ENCODE measurements around the gene B4GAT1.

Gene B4GAT1

DNA sequence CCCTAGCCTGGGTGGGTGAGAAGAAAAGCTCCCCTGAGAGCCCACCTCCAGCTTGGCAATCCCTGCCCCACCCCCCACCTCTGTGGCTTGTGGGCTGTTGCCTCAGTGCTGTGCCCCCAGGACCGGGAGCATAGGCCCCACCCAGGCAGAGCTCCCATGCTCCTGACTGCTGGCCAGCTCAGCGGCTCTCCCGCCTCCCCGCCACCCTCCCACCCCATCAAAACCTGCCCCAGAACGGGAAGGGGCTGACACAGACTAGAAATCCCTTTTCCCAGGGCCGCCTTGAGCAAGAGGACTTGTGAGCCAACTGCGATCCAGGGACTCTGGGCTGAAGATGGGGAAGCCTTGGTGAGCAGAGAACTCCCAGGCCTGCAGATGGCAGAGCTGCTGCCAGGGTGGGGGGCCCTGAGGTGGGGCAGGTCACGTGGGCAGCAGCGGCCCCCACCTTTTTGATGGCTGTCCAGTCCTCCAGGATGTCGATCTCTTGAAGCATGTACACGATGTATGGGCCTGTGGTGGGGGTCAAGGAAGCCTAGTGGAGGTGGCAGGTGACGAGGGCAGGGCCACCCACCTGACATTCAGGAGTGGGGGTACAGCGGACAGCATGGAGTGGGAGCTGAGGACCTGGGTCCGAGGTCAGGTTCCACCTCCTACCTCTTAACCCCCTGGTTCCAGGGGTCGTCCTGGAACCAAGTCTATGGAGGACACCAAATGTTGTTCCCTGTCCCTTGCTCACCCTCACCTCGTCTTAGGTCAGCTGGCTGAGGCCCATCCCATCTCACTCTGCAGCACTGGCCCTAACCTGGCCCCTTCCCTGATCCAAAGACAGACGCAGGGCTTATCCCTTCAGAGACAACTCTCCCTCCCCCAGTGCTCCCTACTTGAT lies 8.9 kb downstream of the B4GAT1 start:
- TF ChIP-seq, protein P1, sequence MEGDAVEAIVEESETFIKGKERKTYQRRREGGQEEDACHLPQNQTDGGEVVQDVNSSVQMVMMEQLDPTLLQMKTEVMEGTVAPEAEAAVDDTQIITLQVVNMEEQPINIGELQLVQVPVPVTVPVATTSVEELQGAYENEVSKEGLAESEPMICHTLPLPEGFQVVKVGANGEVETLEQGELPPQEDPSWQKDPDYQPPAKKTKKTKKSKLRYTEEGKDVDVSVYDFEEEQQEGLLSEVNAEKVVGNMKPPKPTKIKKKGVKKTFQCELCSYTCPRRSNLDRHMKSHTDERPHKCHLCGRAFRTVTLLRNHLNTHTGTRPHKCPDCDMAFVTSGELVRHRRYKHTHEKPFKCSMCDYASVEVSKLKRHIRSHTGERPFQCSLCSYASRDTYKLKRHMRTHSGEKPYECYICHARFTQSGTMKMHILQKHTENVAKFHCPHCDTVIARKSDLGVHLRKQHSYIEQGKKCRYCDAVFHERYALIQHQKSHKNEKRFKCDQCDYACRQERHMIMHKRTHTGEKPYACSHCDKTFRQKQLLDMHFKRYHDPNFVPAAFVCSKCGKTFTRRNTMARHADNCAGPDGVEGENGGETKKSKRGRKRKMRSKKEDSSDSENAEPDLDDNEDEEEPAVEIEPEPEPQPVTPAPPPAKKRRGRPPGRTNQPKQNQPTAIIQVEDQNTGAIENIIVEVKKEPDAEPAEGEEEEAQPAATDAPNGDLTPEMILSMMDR (IDR thresholded peaks at IDR 0.05; ENCODE audit: low read depth, low read length, missing control alignments): no peak
- H3K4me3 ChIP-seq (replicated peaks; ENCODE audit: low read depth, low read length): no peak overlapping the region
- DNase-seq (ENCODE audit: extremely low read depth, low read depth): no peak

DNA sequence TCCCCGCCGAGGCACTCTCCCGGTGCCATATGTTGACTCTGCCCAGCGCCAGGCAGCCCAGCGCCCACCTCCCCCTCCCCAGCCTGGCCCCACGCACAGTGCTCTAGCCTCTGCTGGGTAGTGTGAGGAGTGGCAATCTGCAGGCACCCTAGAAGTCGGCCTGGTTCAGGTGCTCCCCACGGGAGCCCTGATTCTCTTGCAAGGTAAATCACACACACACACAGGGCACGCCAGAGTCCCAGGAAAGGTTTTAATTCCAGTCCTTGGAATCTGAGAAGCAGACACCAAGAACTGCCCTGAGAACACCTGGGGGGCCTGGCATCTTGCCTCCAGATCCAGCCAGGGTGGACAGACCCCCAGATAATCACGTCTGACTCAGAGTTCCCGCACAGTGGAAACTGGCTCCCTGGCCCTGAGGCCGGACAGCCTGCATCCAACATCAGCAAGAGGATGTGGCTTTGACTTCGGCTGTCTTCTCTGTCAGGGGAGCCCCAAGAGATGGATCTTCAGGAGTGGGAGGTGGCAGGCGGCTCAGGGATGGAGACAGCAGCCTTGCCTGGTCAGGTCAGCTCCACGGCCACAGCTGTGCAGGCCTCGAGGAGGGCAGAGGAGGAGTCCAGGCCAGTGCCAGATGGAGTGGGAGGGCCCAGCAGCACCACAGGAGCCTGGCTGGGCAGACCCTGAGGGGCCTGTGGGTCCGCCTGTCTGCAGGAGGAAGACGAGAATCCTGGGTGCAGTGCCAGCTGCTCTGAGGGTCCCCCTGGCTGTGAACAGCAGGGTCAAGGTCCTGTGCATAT lies 10.1 kb downstream of the B4GAT1 start:
- TF ChIP-seq, protein P1 (IDR thresholded peaks at IDR 0.05; ENCODE audit: low read depth, low read length, missing control alignments): no peak
- DNase-seq (ENCODE audit: extremely low read depth, low read depth): no peak
- peak overlapping the region; percentile 89 for H3K4me3 ChIP-seq (replicated peaks; ENCODE audit: low read depth, low read length)

DNA sequence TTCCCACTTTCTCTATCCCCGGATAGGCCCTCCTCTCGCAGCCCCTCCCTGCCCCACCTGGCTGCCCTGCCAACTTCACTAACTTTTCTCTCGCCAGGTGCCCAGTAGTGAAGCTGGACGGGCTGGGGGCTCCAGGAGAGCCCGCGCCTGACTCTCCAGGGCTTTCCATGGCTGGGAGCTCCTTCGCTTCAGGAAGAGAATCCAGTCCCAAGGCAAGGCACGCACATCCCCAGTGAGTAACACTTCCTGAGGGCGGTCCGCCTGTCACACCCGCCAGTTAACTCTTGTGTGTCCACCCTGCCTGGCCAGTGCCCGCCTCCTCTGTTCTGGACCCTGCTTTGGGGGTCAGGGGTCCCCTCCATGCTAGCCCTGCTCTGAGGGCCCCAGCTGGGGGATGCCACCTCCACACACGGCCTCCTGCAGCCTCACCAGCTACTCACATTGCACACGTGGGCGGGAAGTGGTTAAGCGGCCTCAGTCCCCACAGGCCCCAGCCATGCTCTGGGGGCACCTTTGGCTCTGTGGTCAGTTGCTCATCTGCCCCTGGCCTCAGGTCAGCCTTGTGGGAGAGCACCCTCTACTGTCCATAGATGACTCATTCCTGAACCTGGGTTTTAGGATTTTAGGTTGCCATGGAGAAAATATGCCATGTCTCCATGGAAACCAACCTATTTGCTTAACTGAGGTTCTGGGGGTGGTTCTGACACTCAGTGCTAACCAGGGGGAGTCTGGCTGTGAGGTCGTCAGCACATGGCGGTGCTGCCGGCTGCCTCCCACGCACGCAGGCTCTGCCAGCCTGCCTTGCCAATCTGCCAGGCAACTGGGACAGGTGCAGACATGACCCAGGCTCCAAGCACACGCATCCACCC lies 11.0 kb downstream of the B4GAT1 start, which contains the start of gene RIN1:
Gene RIN1, minus strand, starts transcription at position 201 of the 869 bp plus-strand sequence. Its CDS starts 32 bp downstream, at position 169.
- TF ChIP-seq, protein P1 (IDR thresholded peaks at IDR 0.05; ENCODE audit: low read depth, low read length, missing control alignments): peak; percentile 21
- DNase-seq (ENCODE audit: extremely low read depth, low read depth): peak; percentile 97
- H3K4me3 ChIP-seq (replicated peaks; ENCODE audit: low read depth, low read length): peak within 1 kb of the TSS; percentile 89

DNA sequence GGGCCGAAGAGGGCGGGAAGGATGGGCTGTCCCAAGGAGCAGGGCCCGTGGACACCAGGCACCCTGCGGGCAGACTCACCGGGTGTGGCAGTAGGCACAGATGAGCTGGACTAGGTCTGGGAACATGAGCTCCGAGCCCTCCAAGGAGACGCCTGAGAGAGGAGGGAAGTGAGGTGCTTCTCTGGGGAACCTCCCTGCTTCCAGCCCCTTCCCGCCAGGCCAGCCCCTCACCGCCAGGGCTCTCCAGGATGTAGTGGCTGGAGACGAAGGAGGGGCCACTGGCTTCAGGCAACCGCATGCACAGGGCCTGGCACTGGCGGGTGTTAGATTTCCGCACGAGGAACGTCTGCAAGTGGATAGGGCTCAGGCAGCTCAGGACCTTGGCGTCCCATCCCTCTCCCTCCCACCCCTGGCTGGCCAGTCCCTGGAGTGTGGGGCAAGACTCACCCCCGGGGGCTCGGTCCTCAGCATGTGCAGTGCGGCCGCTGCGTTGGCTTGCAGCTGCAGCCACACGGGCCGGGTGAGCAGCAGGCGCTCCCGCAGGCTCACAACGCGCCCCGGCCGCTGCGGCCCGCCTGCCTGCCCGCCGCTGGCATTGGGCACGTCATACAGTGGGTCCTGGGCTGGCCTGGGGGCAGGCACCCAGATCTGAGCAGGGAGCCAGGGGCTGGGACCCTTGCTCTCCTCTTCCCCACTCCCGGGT lies 11.7 kb downstream of the B4GAT1 start:
- DNase-seq (ENCODE audit: extremely low read depth, low read depth): no peak
- TF ChIP-seq, protein P1 (IDR thresholded peaks at IDR 0.05; ENCODE audit: low read depth, low read length, missing control alignments): no peak
- H3K4me3 ChIP-seq (replicated peaks; ENCODE audit: low read depth, low read length): peak overlapping the region; percentile 89

DNA sequence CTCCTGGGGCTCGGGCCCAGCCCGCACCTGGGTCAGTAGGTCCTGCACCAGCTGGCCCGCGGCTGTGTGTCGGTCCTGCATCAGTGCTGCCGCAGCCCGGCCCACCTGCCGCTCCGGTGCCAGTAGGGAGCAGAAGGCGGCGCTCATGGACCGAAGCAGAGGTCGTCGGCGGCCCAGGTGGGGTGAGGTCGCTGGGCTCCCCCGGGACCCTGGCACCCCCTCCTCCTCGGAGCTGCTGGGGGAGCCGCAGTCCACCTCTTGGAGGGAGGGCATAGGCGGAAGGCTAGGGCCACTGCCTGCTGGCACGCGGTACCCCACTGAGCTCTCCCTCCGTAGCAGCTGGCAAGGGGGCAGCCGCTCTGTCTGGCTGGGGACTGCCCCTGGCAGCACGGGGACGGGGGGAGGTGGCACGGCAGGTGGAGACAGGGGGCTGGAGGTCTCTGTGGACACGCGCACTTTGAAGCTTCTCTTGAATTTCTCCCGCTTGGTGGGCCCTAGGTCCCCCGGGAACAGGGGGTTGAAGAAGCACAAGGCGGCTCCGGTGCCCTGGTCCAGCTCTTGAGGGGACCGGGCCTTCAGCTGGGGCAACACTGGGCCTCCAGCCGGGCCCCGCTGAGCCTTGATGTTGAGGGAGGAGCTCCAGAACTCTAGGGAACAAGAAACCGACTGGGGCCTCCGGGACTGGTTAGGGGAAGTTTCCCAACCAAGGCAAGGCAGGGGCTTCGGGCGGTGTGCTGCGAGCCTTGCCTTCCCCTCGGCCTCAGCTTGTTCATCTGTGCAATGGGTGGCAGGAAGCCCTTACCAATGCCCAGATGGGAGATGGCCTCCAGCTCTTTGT lies 12.6 kb downstream of the B4GAT1 start:
- peak overlapping the region; percentile 89 for H3K4me3 ChIP-seq (replicated peaks; ENCODE audit: low read depth, low read length)
- TF ChIP-seq, protein P1 (IDR thresholded peaks at IDR 0.05; ENCODE audit: low read depth, low read length, missing control alignments): no peak

More for the DNA sequence above, 12.6 kb downstream of the B4GAT1 start:
- DNase-seq (ENCODE audit: extremely low read depth, low read depth): no peak
